HG02678 (cell line): Measurements from ENCODE around the gene C6orf62.
"Not testable (repeated sequence)": the region's sequence is repeated elsewhere in the genome, so short reads cannot be mapped to it uniquely, and the experiment has no call there.

ENCODE experiments used
- ATAC-seq: cut with Tn5 transposase; IDR thresholded peaks from one replicate; pipeline ENCODE4 v1.9.1; 2021; ENCODE audit warnings: mild to moderate bottlenecking, moderate library complexity; ENCODE audit not compliant: unreplicated experiment

The C6orf62 gene

GRCh38 chr6:24719125-24719971 lies at the start of gene C6orf62:
TSS of gene C6orf62 (minus strand) at chr6:24719154. CDS start at chr6:24718668, 486 bp downstream.
- ATAC-seq, result no peak

- no peak for ATAC-seq
Measured at GRCh38 chr6:24768361-24768760, 49.4 kb upstream of the C6orf62 start.

DNA sequence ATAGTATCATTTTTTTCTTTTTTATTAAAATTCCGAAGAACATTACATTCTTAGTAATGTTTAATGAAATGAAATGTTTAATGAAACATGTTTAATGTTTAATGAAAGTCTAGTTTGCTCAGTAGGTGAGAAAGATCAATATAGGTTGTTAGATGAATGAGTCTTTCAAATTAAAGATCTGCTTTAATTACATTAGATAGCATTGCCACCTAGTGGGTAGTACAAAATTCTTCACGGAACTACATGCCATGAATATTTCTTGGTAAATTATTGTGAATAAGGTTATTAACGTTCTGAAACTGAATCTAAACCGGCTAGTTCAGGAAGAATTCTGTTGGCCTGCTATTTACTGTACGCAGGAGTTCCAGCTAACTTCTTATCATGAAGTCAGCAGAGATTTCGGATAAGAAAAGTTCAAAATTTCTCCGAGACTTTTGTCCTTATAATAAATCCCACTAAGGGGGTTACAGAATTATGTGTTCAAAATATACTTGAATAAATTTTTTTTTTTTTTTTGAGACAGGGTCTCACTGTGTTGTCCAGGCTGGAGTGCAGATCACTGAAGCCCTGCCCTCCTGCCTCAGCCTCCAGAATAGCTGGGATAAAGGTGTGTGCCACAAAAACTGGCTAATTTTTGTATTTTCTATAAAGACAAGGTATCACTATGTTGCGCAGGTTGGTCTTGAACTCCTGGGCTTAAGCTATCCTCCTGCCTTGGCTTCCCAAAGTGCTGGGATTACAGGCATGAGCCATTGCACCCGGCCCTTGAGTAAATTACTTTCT lies 47.9 kb upstream of the C6orf62 start:
- no peak for ATAC-seq

- ATAC-seq, result not testable (repeated sequence)
Measured at GRCh38 chr6:24765968-24766367, 47.0 kb upstream of the C6orf62 start.

DNA sequence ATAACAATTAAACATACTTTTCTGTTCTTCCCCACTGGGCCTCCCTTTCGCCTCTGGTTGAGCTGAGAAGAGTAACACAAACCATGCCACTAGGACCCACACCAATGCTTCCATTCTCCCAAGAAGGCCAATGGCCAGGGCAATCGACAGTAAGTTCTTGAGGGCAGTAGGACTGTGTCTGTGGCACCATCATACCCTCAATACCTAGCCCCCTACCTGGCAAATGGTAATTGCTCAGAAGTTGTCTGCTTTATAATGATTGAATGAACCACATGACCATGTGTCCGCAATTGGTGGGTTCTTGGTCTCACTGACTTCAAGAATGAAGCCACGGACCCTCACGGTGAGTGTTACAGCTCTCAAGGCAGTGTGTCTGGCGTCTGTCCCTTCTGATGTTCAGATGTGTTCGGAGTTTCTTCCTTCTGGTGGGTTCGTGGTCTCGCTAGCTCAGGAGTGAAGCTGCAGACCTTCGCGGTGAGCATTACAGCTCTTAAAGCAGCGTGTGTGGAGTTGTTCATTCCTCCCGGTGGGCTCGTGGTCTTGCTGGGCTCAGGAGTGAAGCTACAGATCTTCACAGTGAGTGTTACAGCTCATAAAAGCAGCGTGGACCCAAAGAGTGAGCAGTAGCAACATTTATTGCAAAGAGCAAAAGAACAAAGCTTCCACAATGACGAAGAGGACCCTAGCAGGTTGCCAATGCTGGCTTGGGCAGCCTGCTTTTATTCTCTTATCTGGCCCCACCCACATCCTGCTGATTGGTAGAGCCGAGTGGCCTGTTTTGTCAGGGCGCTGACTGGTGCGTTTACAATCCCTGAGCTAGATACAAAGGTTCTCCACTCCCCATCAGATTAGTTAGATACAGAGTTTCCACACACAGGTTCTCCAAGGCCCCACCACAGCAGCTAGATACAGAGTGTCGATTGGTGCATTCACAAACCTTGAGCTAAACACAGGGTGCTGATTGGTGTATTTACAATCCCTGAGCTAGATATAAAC lies 46.2 kb upstream of the C6orf62 start:
- not testable (repeated sequence) for ATAC-seq

DNA sequence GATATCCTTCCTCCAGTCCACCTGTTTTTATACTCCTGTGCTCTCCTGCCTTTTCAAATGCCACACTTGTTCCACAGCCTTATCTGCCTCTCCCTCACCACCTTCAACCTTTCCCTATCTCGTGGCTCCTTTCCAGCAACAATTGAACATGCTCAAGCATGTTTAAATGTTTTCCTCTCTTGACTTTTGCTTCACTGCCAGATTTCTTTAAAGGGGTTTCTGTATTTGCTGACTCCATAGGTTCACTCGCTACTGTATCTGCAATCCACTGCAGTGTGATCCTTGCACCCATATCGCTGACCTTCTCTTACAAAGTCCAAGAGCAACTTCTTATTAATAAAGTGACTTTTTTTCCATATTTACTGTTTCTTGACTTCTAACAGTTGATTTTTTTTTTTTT lies 44.6 kb upstream of the C6orf62 start:
- ATAC-seq, result no peak

DNA sequence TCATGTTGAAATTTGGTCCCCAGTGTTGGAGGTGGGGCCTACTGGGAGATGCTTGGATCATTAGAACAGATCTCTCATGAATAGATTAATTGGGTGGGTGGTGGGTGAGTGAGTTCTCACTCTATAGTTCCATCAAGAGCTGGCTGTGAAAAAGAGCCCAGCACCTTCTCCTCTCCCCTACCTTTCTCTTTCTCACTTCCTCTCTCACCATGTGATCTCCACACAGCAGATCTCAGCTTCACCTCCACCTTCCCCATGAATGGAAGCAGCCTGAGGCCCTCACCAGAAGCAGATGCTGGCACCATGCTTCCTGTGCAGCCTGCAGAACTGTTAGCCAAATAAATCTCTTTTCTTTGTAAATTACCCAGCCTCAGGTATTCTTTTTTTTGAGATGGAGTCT lies 42.9 kb upstream of the C6orf62 start:
- ATAC-seq, result no peak

DNA sequence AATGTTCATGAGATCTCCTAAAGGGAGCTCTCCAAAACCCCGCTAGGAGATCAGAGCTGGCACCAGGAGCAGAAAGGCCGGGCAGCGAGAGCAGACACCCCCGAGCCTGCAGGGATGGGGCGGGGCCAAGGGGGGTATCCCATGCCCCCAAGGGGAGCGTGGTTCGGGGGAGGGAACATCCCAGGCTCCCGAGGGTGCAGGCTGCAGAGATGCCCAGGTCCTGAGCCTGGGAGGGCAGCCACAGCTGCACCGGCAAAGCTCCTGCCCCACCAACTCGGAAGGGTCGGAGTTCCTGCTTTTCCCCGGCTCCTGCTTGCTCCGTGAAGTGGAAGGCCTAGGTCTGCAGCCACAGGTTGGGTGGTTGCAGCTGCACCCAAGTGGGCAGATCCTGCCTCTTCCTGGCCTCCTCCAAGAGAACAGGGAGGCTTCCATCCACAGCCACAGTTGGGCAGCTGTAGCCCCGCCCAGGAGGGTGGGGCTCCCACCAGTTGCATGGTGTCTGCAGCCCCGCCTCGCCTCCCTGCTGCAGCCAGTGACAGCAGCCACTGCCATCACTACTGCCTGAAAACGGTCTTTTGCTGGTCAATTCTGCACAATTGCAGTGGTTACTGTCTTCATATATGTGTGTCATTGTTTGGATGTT lies 42.4 kb upstream of the C6orf62 start:
- no peak for ATAC-seq

- no peak for ATAC-seq
Measured at GRCh38 chr6:24760210-24760609, 41.3 kb upstream of the C6orf62 start.

DNA sequence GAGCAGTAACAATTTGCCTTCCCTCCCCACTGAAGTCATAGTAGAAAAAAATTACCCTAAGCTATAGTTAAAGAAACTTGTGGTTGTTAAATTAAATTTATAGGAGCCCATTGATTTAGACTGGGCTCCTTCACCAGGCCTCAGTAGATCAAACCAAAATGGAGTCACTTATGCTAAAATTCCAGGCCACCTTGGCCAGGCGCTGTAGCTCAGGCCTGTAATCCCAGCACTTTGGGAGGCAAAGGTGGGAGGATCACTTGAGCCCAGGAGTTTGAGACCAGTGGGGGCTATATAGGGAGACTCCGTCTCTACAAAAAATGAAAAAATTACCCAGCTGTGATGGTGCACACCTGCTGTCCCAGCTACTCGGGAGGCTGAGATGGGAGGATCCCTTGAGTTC lies 40.8 kb upstream of the C6orf62 start:
- no peak for ATAC-seq

DNA sequence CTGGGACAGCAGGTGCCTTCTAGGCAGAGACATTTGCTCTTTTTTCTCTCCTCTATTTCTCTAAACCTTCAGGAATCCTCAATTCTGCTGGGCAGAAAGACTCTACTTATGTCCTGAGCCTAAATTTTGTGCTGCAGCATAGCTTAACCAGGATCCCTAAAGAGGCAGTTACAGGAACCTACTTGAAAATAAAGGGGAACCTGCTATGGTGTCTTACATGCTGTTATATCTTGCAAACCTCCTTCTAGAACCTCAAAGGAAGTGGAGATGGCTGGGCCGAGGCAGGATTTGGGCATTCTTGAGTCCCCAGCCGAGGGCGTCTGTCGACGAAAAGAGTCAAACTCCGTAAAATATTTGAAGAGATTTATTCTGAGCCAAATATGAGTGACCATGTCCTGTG lies 38.7 kb upstream of the C6orf62 start:
- ATAC-seq, result no peak

- ATAC-seq, result no peak
Measured at GRCh38 chr6:24755279-24755678, 36.3 kb upstream of the C6orf62 start.

DNA sequence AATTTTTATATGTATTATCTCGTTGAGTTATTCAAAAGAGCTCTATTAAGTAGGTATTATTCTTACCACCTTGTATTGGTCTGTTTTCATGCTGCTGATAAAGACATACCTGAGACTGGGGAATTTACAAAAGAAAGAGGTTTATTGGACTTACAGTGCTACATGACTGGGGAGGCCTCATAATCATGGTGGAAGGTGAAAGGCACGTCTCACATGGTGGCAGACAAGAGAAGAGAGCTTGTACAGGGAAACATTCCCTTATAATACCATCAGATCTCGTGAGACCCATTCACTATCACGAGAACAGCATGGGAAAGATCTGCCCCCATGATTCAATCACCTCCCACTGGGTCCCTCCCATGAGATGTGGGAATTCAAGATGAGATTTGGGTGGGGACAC lies 35.4 kb upstream of the C6orf62 start:
- ATAC-seq, result not testable (repeated sequence)

- ATAC-seq, result no peak
Measured at GRCh38 chr6:24753545-24753944, 34.6 kb upstream of the C6orf62 start.

- no peak for ATAC-seq
Measured at GRCh38 chr6:24752917-24753492, 34.1 kb upstream of the C6orf62 start.

GRCh38 chr6:24752503-24752902 lies 33.5 kb upstream of the C6orf62 start:
- ATAC-seq, result no peak

- ATAC-seq, result not testable (repeated sequence)
Measured at GRCh38 chr6:24750878-24751277, 31.9 kb upstream of the C6orf62 start.

DNA sequence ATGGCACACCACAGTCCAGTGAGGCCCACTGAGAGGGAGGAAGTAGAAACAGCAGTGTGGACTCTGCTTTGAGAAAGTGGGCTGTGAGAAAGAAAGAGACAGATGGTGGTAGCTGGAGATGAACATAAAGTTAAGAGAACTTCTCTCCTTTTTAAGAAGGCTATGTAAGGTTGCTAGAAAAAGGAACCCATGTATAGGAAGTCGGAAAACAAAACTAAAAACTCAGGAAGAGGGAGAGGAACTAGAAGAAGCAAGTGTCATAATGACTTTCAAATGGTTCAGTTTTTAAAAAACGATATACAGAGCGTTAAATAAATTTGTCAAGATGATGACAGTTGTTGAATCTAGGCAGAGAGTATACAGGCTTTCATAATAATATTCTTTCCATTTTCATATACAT lies 30.3 kb upstream of the C6orf62 start:
- ATAC-seq, result no peak

DNA sequence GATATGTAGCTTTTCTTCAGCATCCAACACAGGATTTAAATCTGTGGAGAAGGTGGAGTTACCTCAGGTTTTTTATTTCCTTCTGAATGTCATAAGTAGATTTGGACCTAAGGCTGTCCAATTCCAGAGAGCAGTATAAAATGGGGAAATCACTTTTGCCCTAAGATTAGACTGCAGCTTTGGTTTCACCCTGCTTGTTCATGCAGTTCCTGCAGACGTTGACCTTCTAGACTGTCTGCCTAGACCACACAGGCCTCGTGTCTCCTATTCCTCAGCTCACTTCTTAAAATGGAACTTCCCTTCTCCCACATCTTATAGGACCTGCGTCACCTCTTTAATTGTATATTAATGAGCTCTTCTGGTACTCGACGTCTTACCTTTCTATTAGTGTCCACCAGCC lies 26.0 kb upstream of the C6orf62 start:
- no peak for ATAC-seq

- peak; percentile 44 for ATAC-seq
Measured at GRCh38 chr6:24743944-24744335, 25.0 kb upstream of the C6orf62 start.
